ENCODE data around the gene PARG.
"Not testable (repeated sequence)": the region's sequence is repeated elsewhere in the genome, so short reads cannot be mapped to it uniquely, and the experiment has no call there.

PARG gene

DNA sequence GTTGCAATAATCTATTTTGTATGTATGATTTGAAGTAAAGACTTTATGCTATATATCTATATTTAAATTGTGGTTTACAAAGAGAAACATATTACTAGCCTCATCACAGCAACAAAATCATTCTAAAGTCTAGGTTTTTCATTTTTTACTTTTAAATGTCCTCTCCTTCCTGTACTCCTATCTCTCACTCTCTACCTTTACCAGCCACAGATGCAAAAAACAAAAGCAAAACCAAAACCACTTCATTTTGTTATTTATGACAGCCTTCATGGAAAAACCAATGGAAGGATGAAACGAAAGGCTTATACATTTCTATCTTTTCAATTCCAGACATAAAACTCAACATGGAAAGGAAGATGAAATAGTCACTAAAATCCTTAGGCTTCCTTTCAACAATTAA is 31.5 kb downstream of the PARG start:
- not testable (repeated sequence) for FAIRE-seq; DNase-seq (ENCODE audit: insufficient read length, low spot score)

DNA sequence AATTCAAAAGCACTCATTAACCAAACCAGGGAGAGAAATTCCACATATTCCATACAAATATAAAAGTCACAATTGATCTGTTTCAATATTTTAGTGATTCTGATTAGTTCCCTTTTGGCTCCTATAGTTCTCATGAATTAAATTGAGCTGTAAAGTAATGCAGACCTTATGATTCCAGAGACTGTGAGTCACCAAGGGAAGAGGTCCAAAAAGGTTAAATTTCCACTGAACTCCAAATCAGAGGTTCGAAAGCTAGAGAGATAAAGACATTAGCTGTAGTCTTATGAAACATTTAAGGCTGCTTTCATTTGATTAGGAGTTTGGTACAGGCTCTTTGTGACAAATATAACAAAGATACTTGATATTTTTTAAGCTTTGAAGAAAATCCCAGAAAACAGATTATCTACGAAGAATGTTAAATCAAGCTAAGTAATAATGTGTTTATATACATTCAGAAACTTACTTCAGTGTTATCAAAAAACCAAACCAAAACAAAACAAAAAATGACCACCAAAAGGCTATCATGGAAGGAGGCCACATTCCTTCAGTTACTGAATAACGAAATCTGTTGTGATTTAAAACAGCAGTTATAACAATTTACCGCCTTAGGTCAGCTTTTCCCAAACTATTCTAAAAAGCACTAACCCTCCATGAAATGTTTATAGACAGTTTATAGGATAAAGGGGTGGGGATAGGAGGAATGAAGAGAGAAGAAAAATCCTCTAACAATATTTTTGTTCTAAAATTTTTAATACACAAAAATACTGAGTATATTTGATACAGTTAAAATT is 33.3 kb downstream of the PARG start:
- not testable (repeated sequence) for DNase-seq (ENCODE audit: insufficient read length, low spot score)

DNA sequence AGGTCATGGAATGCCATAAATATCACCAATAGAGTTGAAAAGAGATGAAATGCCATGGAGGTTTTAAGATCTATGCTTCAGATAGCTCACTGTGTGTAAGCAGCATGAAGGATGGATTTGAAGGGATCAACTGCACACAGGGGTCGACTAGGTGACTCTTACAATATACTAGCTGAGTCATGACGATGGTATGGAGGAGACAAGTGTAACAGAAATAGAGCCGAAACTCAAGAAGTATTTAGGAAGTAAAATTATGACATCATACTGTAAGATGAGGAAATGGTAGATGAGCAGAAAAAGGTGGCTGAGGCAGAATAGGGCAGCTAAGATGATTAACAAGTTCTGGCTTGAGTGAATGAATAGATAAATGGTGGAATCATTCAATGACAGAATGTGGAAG is 38.0 kb downstream of the PARG start:
- not testable (repeated sequence) for FAIRE-seq; DNase-seq (ENCODE audit: insufficient read length, low spot score)

More for the DNA sequence above, 33.3 kb downstream of the PARG start:
- FAIRE-seq = not testable (repeated sequence)

DNA sequence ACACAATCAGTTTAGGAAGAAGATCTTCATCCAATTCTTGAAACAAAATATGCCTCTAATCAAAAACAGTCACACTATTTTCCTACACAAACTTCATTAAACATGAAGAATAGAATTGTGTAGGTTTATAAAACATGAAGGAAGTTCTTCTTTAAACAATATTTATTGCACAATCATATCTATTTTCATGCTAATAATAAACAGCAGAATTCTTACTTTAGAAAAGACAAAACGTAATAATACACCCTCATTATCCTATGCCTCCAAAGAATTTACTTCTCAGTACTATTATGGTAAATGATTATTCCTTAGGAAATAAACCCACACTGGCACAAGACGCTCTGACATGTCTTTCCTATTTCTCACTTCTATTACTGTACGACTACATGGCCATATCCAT is 41.4 kb downstream of the PARG start:
- DNase-seq (ENCODE audit: insufficient read length, low spot score); FAIRE-seq: not testable (repeated sequence)

DNA sequence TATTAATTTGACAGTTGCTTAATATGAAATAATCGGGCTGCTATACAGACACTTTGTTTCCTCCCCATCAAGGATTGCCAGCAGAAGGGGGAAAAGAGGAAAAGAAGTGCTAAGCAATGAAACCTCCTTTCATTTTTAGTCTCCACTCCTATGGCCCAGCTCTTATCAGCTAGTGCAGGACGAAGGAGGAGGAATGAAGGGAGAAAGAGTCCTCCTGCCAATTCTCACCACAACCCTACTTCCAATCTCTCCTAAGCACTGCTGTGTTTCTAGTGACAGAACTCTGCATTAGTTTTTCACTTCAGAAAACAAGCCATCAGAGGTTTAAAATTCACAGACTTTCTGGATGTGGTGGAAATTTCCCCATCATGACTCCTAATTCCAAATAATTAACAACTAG is 41.8 kb downstream of the PARG start:
- DNase-seq (ENCODE audit: insufficient read length, low spot score); FAIRE-seq: not testable (repeated sequence)

DNA sequence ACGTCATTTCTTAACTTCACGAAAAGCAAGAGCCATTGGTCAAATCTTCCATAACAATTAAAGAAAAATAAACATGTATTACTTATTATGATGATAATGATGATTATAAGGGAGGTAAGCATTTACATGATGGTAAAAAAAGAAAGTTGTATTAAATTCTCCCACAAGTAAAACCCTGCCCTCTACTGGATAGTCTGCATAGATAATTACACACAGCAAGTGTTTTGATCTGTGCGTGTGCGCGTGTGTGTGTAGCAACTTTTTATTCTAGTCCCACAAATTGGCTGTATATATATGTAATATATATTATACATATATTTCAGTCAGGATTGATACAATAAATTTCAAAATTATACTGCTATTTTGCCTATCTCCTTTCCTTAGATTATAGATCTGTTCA is 51.8 kb downstream of the PARG start:
- not testable (repeated sequence) for DNase-seq (ENCODE audit: insufficient read length, low spot score); FAIRE-seq

DNA sequence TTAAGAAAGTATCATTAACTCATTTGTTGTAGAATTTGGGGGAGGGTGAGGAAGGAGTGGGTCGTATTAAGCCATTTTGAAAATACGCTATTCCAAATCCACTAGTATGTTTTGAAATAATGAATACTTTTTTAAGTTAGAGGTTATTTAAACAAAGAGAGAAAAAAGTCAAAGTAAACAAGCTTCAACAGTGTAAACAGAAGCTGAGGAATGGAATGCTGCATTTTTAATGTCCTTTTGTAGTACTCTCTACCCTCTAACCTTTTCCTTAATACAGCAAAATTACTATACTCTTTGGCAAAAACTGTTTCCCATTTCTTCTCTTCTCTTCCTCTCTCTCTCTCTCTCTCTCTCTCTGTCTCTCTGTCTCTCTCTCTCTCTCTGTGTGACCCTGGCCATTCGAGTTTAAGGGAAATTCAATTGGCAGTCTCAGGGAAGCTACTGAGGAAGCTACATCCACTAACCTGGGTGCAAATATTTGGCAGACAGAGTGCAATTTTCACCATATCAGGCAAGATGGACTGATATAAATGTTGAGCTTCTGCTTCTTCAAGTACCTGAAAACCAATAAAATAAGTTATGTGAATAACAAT is 57.0 kb downstream of the PARG start:
- not testable (repeated sequence) for DNase-seq (ENCODE audit: insufficient read length, low spot score); FAIRE-seq

DNA sequence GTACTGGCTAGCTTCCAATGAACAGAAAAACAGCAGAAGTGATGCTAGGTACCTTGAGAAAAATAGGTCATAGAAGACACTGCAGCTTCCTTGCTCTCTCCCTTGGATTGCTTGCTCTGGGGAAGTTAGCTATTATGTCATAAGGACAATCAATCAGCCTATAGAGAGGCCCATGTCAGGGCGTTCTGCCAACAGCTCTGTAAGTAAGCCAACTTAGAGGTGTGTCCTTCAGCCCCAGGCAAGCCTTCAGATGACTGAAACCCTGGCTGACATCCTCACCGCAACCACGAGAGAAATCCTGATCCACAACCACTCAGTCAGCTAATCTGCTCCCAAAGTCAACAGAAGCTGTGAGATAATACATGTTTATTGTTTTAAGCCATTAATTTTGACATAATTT is 58.0 kb downstream of the PARG start:
- DNase-seq (ENCODE audit: insufficient read length, low spot score); FAIRE-seq: not testable (repeated sequence)

DNA sequence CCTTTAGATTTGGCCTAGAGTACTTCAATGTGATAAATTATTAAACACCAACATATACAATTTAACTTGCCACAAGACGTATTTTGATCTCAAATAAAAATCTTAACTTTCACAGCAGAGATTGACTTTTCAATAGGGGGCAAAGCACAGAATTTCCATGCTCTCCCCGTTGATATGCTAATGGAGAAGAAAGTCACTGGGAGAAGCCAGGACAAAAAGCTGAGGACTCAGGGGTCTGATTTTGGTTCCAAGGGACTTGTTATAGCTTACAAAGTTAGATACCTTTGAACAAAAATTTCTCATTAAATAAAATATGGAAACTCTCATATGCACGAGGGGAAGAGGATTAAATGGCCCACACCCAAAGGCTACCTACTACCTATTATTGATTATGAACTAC is 59.5 kb downstream of the PARG start:
- DNase-seq (ENCODE audit: insufficient read length, low spot score); FAIRE-seq: not testable (repeated sequence)

DNA sequence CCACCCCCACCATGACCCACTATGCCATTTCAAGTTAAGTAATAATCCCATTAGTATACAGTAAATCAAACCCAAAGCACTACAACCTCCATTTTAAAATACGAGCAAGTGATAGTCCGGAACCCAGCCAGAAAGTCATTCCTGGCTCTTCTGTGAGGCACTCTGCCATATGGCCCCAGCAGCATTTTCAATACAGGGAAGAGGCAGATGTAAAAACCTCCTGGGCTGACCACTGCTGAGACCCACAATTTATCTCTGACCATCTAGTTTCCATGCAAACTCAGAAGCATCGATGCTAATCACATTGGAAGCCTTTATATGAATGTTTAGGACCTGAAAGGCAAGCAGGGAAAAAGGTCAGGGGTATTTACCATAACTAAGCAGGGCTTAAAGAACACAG is 69.1 kb downstream of the PARG start:
- DNase-seq (ENCODE audit: insufficient read length, low spot score); FAIRE-seq: not testable (repeated sequence)

DNA sequence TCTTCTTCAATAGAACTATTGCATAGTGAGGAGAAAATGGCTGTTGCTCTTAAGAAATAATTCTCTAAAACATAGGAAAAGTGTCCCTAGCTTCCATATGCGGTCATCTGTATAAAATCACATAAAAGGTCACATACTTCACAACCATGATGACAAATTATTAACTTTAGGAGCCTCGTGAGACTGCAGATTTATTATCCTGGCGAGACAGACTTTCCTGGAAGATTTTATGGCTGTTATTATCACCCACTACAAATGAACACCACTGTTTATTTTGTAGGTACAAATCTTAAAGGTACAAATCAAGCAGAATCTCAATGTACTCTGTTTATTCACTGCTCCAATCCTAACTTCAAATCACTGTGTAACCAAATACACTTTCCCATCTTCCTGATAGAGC is 70.4 kb downstream of the PARG start:
- not testable (repeated sequence) for FAIRE-seq; DNase-seq (ENCODE audit: insufficient read length, low spot score)

DNA sequence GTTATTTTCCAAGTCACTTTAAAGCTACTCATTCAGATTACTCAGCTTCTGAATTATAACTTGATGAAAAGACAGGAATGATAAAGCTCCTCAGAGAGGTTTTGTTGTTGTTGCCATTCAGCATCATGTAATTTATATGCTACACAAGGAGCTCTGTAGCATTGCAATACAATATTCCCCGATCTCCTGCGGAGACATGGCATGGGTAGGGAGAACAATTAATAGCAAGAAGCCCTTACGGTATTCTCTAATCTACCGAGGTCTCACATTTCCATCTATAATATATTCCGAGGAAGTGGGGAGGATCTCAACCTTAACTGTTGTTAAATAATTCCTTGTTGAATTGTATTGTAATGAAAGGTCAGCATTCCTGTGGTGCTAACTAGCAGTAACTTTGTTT is 81.9 kb downstream of the PARG start:
- not testable (repeated sequence) for DNase-seq (ENCODE audit: insufficient read length, low spot score); FAIRE-seq

DNA sequence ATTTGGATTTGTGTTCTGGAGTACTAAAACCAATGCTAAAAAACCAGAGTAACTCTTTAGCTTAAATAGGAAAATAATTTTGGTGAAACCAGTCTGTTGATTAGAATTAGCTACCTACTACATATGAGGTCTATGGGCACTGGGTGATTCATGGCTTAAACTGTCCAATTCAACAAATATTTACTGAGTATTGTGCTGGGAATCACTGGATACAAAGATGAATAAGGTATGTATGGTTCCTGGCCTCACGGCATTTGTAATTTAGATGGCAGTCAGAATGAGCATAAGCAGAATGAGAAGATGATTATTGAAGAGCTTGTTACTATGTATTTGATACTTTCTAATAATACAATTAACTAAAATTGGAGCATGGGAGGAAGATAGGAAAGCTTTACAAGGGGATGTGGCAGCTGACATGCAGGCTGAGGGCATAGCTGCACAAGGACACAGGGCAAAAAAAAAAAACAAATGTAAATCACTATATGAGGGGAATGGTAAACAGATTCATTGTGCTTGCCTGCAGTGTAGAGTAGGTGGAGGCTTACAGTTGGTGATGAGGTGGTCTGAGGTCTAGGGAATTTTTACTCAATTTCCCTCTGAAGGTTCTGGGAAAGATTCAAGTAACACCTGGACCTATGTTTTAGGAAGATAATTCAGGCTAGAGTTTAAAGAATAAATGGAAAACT is 83.0 kb downstream of the PARG start:
- not testable (repeated sequence) for DNase-seq (ENCODE audit: insufficient read length, low spot score); FAIRE-seq

DNA sequence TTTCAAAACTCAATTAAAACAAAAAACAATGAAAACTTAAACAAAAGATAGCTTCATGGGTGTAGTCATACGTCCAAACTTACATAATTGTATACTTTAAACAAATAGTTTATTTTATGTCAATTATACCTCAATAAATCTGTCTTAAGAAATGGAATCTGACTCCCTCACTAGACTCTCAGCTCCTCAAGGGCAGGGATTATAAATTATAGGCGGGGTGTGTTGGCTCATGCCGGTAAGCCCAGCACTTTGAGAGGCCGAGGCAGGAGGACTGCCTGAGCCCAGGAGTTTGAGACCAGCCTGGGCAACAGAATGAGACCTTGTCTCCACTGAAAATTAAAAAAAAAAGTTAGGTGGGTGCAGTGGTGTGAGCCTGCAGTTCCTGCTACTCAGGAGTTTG is 92.3 kb downstream of the PARG start:
- not testable (repeated sequence) for FAIRE-seq; DNase-seq (ENCODE audit: insufficient read length, low spot score)
